NOMO-1 treated with dmso at 0.1 percent for 144 hours (cell line): ENCODE results near the gene TIMM29.
"Not testable (repeated sequence)": the region's sequence is repeated elsewhere in the genome, so short reads cannot be mapped to it uniquely, and the experiment has no call there.

Experiments
- DNase-seq: peaks from one replicate; lab custom pipeline; 2025; ENCODE audit not compliant: unreplicated experiment; lab: John Stamatoyannopoulos, UW

TIMM29 gene

GRCh38 chr19:10936661-10937084 lies 8.1 kb downstream of the TIMM29 start:
- DNase-seq = peak; percentile 28

GRCh38 chr19:10941649-10942048 lies 13.0 kb downstream of the TIMM29 start:
- not testable (repeated sequence) for DNase-seq

- not testable (repeated sequence) for DNase-seq
Observed at GRCh38 chr19:10943412-10943811, 14.8 kb downstream of the TIMM29 start.

GRCh38 chr19:10945264-10945663 lies 16.7 kb downstream of the TIMM29 start:
- DNase-seq = no peak

- no peak for DNase-seq
Observed at GRCh38 chr19:10946958-10947657, 18.5 kb downstream of the TIMM29 start.

GRCh38 chr19:10952809-10953208 lies 24.2 kb downstream of the TIMM29 start:
- no peak for DNase-seq

GRCh38 chr19:10959277-10959968 lies 30.8 kb downstream of the TIMM29 start:
- DNase-seq = not testable (repeated sequence)

- peak; percentile 91 for DNase-seq
Observed at GRCh38 chr19:10960314-10961072, 31.9 kb downstream of the TIMM29 start, which contains the start of gene SMARCA4. Gene SMARCA4 (plus strand): TSS chr19:10961030. CDS start chr19:10984152, 23,122 bp downstream.

GRCh38 chr19:10961073-10961860 lies 32.7 kb downstream of the TIMM29 start:
- DNase-seq = no peak

GRCh38 chr19:10962863-10963262 lies 34.3 kb downstream of the TIMM29 start:
- DNase-seq = no peak

- no peak for DNase-seq
Observed at GRCh38 chr19:10963865-10964264, 35.3 kb downstream of the TIMM29 start.

GRCh38 chr19:10964903-10965302 lies 36.3 kb downstream of the TIMM29 start:
- no peak for DNase-seq

- no peak for DNase-seq
Observed at GRCh38 chr19:10965398-10965797, 36.8 kb downstream of the TIMM29 start.

- no peak for DNase-seq
Observed at GRCh38 chr19:10966809-10967208, 38.2 kb downstream of the TIMM29 start.

GRCh38 chr19:10968527-10969135 lies 40.0 kb downstream of the TIMM29 start:
- DNase-seq = no peak

GRCh38 chr19:10971107-10971726 lies 42.6 kb downstream of the TIMM29 start:
- no peak for DNase-seq

GRCh38 chr19:10975374-10976130 lies 46.9 kb downstream of the TIMM29 start:
- no peak for DNase-seq

GRCh38 chr19:10976131-10976892 lies 47.7 kb downstream of the TIMM29 start:
- no peak for DNase-seq

- DNase-seq = no peak
Observed at GRCh38 chr19:10977742-10978092, 49.1 kb downstream of the TIMM29 start.
